ENCODE results near the gene HMGXB4. TPM values are rescaled to one million over a fixed set of nuclear protein-coding genes. Genes with fewer than 3 reads are reported as not detected.

The HMGXB4 gene
- total RNA-seq, 4 donors from 2014 or later: 14.0 to 43.4 (median 26.2) TPM

- peaks cover 0 to 8% (median under 1%) of the 10 kb centered on the region in 4 donors for H3K4me1 ChIP-seq
- no peak overlapping the region for H3K27ac ChIP-seq
- no peak for DNase-seq
- WGBS, 2 donors (ENCODE audit: low coverage in 1 of 2): 90 to 91% methylated on average over 4 to 5 of the region's 5 CpGs
- peaks cover 0 to 42% (median 16%) of the 10 kb centered on the region in 4 donors for H3K36me3 ChIP-seq
- TF ChIP-seq POLR2A (IDR thresholded peaks at IDR 0.05): no peak
- no peak for TF ChIP-seq CTCF (IDR thresholded peaks at IDR 0.05)
- TF ChIP-seq POLR2AphosphoS5 (IDR thresholded peaks at IDR 0.05): no peak
- TF ChIP-seq EP300 (IDR thresholded peaks at IDR 0.05; ENCODE audit: low read depth): no peak
- no peaks in the 10 kb centered on the region for H3K9me3 ChIP-seq
- in situ Hi-C loops (cut with MboI; ENCODE audit: low pct_ligation_motif_present in 1 of 4, low pct_unique_long_range_greater_than_20kb in 1 of 4, low sequenced_read_pairs in 3 of 4) (no loop called here), intact Hi-C loops (cut with DNase I; ENCODE audit: low total_unique reads) (no loop called here)
- H3K27me3 ChIP-seq: no peaks in the 10 kb centered on the region
- no peak overlapping the region for H3K4me3 ChIP-seq
Observed at GRCh38 chr22:35325209-35325608, 67.9 kb downstream of the HMGXB4 start.

- in situ Hi-C loops (cut with MboI; ENCODE audit: low pct_ligation_motif_present in 1 of 4, low pct_unique_long_range_greater_than_20kb in 1 of 4, low sequenced_read_pairs in 3 of 4) (no loop called here), intact Hi-C loops (cut with DNase I; ENCODE audit: low total_unique reads) (no loop called here)
- Histone ChIP-seq H3K4me3 (no peak overlapping the region), H3K36me3 (peaks cover 0 to 50% (median 14%) of the 10 kb centered on the region in 4 donors), H3K4me1 (peaks cover 0 to 14% (median 6%) of the 10 kb centered on the region in 4 donors), H3K27ac (no peak overlapping the region), H3K27me3 (no peaks in the 10 kb centered on the region), H3K9me3 (no peaks in the 10 kb centered on the region)
- TF ChIP-seq CTCF (IDR thresholded peaks at IDR 0.05) (no peak), POLR2A (IDR thresholded peaks at IDR 0.05) (no peak), POLR2AphosphoS5 (IDR thresholded peaks at IDR 0.05) (no peak), EP300 (IDR thresholded peaks at IDR 0.05; ENCODE audit: low read depth) (no peak)
- WGBS, 2 donors (ENCODE audit: low coverage in 1 of 2): 96% methylated on average over 17 of the region's 17 CpGs; no CpG with 5 or more reads in 1 of the 2 donors
- no peak for DNase-seq
Observed at GRCh38 chr22:35326854-35327562, 69.7 kb downstream of the HMGXB4 start.

- H3K27ac ChIP-seq: no peak overlapping the region
- peaks cover 0 to 56% (median 15%) of the 10 kb centered on the region in 4 donors for H3K36me3 ChIP-seq
- intact Hi-C loops (cut with DNase I; ENCODE audit: low total_unique reads) (no loop called here), in situ Hi-C loops (cut with MboI; ENCODE audit: low pct_ligation_motif_present in 1 of 4, low pct_unique_long_range_greater_than_20kb in 1 of 4, low sequenced_read_pairs in 3 of 4) (no loop called here)
- no peak overlapping the region for H3K4me3 ChIP-seq
- no peak for DNase-seq
- TF ChIP-seq POLR2A (IDR thresholded peaks at IDR 0.05) (no peak), EP300 (IDR thresholded peaks at IDR 0.05; ENCODE audit: low read depth) (no peak), CTCF (IDR thresholded peaks at IDR 0.05) (no peak), POLR2AphosphoS5 (IDR thresholded peaks at IDR 0.05) (no peak)
- 80 to 89% methylated on average over 2 to 21 of the region's 21 CpGs for WGBS, 2 donors (ENCODE audit: low coverage in 1 of 2)
- no peaks in the 10 kb centered on the region for H3K9me3 ChIP-seq
- H3K4me1 ChIP-seq: peaks cover 0 to 14% (median 6%) of the 10 kb centered on the region in 4 donors
- no peaks in the 10 kb centered on the region for H3K27me3 ChIP-seq
Observed at GRCh38 chr22:35327690-35328471, 70.6 kb downstream of the HMGXB4 start.

- peak overlapping the region in 1 of 4 donors; percentile 11 for H3K27ac ChIP-seq
Observed at GRCh38 chr22:35328472-35328885, 71.2 kb downstream of the HMGXB4 start.

More at GRCh38 chr22:35328472-35328885, 71.2 kb downstream of the HMGXB4 start:
- Histone ChIP-seq H3K36me3 (peaks cover 0 to 60% (median 17%) of the 10 kb centered on the region in 4 donors), H3K9me3 (no peaks in the 10 kb centered on the region), H3K4me1 (peaks cover 0 to 14% (median 6%) of the 10 kb centered on the region in 4 donors), H3K4me3 (no peak overlapping the region), H3K27me3 (no peaks in the 10 kb centered on the region)
- in situ Hi-C loops (cut with MboI; ENCODE audit: low pct_ligation_motif_present in 1 of 4, low pct_unique_long_range_greater_than_20kb in 1 of 4, low sequenced_read_pairs in 3 of 4) (no loop called here), intact Hi-C loops (cut with DNase I; ENCODE audit: low total_unique reads) (no loop called here)
- TF ChIP-seq POLR2A (IDR thresholded peaks at IDR 0.05) (no peak), POLR2AphosphoS5 (IDR thresholded peaks at IDR 0.05) (no peak), EP300 (IDR thresholded peaks at IDR 0.05; ENCODE audit: low read depth) (no peak)
- 74 to 89% methylated on average over 3 to 15 of the region's 15 CpGs for WGBS, 2 donors (ENCODE audit: low coverage in 1 of 2)
- no peak for DNase-seq
